ENCODE results near the gene AGMO.

The AGMO gene

DNA sequence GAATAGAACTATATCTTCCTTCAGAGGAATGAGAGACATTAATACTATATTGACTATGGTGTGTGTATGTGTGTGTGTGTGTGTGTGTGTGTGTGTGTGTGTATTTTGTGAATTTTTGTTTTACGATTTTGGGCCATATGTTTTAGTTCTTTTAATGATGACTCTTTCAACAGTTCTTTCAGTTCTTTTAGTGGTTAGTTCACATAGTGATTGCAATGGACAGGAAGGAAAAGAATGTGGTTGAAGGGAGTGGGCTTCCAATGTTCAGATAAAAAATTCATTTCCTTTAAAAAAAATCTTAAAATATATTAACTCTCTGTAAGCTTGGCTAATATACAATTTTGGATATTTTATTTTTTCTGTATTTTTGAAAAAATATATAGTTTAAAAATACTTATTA, 343.6 kb downstream of the AGMO start:
- Histone ChIP-seq H3K79me2 (ENCODE audit: control insufficient read depth, low read length) (no peaks in the 10 kb centered on the region), H3K9me3 (ENCODE audit: control insufficient read depth, insufficient read depth, low read length) (no peaks in the 10 kb centered on the region), H3F3A (ENCODE audit: control insufficient read depth, insufficient read depth) (no peaks in the 10 kb centered on the region), H3K27ac (ENCODE audit: low read depth, low read length) (no peak overlapping the region), H3K36me3 (ENCODE audit: control insufficient read depth, low read length) (no peaks in the 10 kb centered on the region), H3K4me2 (ENCODE audit: low read length) (no peak overlapping the region), H3K27me3 (ENCODE audit: control insufficient read depth, low read length) (no peaks in the 10 kb centered on the region), H4K20me1 (ENCODE audit: control insufficient read depth, insufficient read depth, low read depth, low read length) (no peaks in the 10 kb centered on the region), H3K4me1 (ENCODE audit: control insufficient read depth, low read length) (no peaks in the 10 kb centered on the region), H3K4me3 (ENCODE audit: low read length) (no peak overlapping the region), H3K9me2 (replicated peaks; ENCODE audit: control insufficient read depth, low read length) (no peaks in the 10 kb centered on the region)
- TF ChIP-seq CTCF (IDR thresholded peaks at IDR 0.05; ENCODE audit: low read depth, low read length, poor library complexity, severe bottlenecking) (no peak), EZH2phosphoT487 (IDR thresholded peaks at IDR 0.05; ENCODE audit: borderline replicate concordance, low read length) (no peak)

DNA sequence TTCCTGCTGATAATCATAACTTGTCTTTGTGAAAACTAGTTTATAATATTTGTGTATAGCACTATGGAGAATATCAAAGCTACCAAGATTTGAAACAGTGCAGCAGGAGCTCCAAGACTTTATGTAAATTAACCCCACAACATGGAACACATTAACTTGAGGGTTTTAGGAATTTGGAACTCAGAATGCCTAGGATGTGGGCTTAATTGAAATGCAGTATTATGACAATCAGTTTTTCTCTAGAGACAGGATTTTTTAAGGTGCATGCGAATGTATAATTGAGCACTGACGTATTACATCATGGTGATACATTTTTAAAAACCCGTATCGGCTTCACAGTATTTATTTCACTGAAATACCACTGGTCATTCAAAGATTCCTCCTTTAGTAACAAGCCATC, 346.2 kb downstream of the AGMO start:
- no peaks in the 10 kb centered on the region for H3F3A ChIP-seq (ENCODE audit: control insufficient read depth, insufficient read depth)
- H3K27me3 ChIP-seq (ENCODE audit: control insufficient read depth, low read length): no peaks in the 10 kb centered on the region
- H3K4me1 ChIP-seq (ENCODE audit: control insufficient read depth, low read length): no peaks in the 10 kb centered on the region
- no peak for TF ChIP-seq CTCF (IDR thresholded peaks at IDR 0.05; ENCODE audit: low read depth, low read length, poor library complexity, severe bottlenecking)
- no peak for TF ChIP-seq EZH2phosphoT487 (IDR thresholded peaks at IDR 0.05; ENCODE audit: borderline replicate concordance, low read length)
- H3K9me3 ChIP-seq (ENCODE audit: control insufficient read depth, insufficient read depth, low read length): no peaks in the 10 kb centered on the region
- no peak overlapping the region for H3K27ac ChIP-seq (ENCODE audit: low read depth, low read length)
- H4K20me1 ChIP-seq (ENCODE audit: control insufficient read depth, insufficient read depth, low read depth, low read length): no peaks in the 10 kb centered on the region
- no peak overlapping the region for H3K4me3 ChIP-seq (ENCODE audit: low read length)
- no peak overlapping the region for H3K4me2 ChIP-seq (ENCODE audit: low read length)
- H3K9me2 ChIP-seq (replicated peaks; ENCODE audit: control insufficient read depth, low read length): no peaks in the 10 kb centered on the region
- H3K79me2 ChIP-seq (ENCODE audit: control insufficient read depth, low read length): no peaks in the 10 kb centered on the region
- no peaks in the 10 kb centered on the region for H3K36me3 ChIP-seq (ENCODE audit: control insufficient read depth, low read length)

DNA sequence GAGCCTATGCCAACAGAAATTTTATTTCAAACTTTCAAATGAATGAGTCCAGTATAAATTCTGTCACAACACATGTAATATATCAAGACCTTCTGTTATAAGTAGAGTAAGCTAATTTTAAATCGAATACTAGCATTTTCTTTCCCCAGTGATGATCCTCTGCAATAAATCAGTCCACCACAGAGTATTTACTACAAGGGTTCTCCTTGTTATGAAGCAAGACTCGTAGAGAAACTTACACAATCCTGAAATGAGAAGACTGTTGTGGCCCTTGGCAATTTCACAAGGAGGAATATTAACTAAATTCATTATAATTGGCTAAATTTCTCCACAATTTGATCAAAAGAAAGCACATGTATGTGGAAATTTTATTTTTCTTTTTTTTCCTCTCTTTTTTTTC, 346.8 kb downstream of the AGMO start:
- TF ChIP-seq EZH2phosphoT487 (IDR thresholded peaks at IDR 0.05; ENCODE audit: borderline replicate concordance, low read length) (no peak), CTCF (IDR thresholded peaks at IDR 0.05; ENCODE audit: low read depth, low read length, poor library complexity, severe bottlenecking) (no peak)
- no peaks in the 10 kb centered on the region for H4K20me1 ChIP-seq (ENCODE audit: control insufficient read depth, insufficient read depth, low read depth, low read length)

GRCh38 chr7:15213093-15213492, 348.7 kb downstream of the AGMO start:
- Histone ChIP-seq H3K79me2 (ENCODE audit: control insufficient read depth, low read length) (no peaks in the 10 kb centered on the region), H3K4me3 (ENCODE audit: low read length) (no peak overlapping the region), H3F3A (ENCODE audit: control insufficient read depth, insufficient read depth) (no peaks in the 10 kb centered on the region), H3K4me1 (ENCODE audit: control insufficient read depth, low read length) (no peaks in the 10 kb centered on the region), H4K20me1 (ENCODE audit: control insufficient read depth, insufficient read depth, low read depth, low read length) (no peaks in the 10 kb centered on the region), H3K36me3 (ENCODE audit: control insufficient read depth, low read length) (no peaks in the 10 kb centered on the region), H3K9me2 (replicated peaks; ENCODE audit: control insufficient read depth, low read length) (no peaks in the 10 kb centered on the region), H3K9me3 (ENCODE audit: control insufficient read depth, insufficient read depth, low read length) (no peaks in the 10 kb centered on the region), H3K27ac (ENCODE audit: low read depth, low read length) (no peak overlapping the region), H3K27me3 (ENCODE audit: control insufficient read depth, low read length) (no peaks in the 10 kb centered on the region), H3K4me2 (ENCODE audit: low read length) (no peak overlapping the region)
- TF ChIP-seq EZH2phosphoT487 (IDR thresholded peaks at IDR 0.05; ENCODE audit: borderline replicate concordance, low read length) (no peak), CTCF (IDR thresholded peaks at IDR 0.05; ENCODE audit: low read depth, low read length, poor library complexity, severe bottlenecking) (no peak)

More for the DNA sequence above, 346.8 kb downstream of the AGMO start:
- Histone ChIP-seq H3K27me3 (ENCODE audit: control insufficient read depth, low read length) (no peaks in the 10 kb centered on the region), H3K79me2 (ENCODE audit: control insufficient read depth, low read length) (no peaks in the 10 kb centered on the region), H3K27ac (ENCODE audit: low read depth, low read length) (no peak overlapping the region), H3K9me2 (replicated peaks; ENCODE audit: control insufficient read depth, low read length) (no peaks in the 10 kb centered on the region), H3K36me3 (ENCODE audit: control insufficient read depth, low read length) (no peaks in the 10 kb centered on the region), H3K4me3 (ENCODE audit: low read length) (no peak overlapping the region), H3K4me1 (ENCODE audit: control insufficient read depth, low read length) (no peaks in the 10 kb centered on the region), H3F3A (ENCODE audit: control insufficient read depth, insufficient read depth) (no peaks in the 10 kb centered on the region), H3K9me3 (ENCODE audit: control insufficient read depth, insufficient read depth, low read length) (no peaks in the 10 kb centered on the region), H3K4me2 (ENCODE audit: low read length) (no peak overlapping the region)
